Loucy (cell line): ENCODE data around the gene CDC14A.
"Not testable (repeated sequence)": the region's sequence is repeated elsewhere in the genome, so short reads cannot be mapped to it uniquely, and the experiment has no call there.

Source experiments
- H2AFZ ChIP-seq: fragments of 200-600 bp; sonication (generic); 2 replicates; pipeline ENCODE4 v1.6.0; 2016; ENCODE audit warnings: antibody characterized with exemption, mild to moderate bottlenecking, low read length, moderate library complexity
- H3F3A ChIP-seq: fragments of 200-600 bp; 2 replicates; pipeline ENCODE4 v1.6.0; 2016; ENCODE audit warnings: antibody characterized with exemption, low read depth, mild to moderate bottlenecking
- H3K27me3 ChIP-seq: fragments of 200-600 bp; sonication (generic); 2 replicates; pipeline ENCODE4 v1.6.1; 2014; ENCODE audit warnings: low read length, mild to moderate bottlenecking; ENCODE audit not compliant: insufficient read depth, poor library complexity, severe bottlenecking
- H3K36me3 ChIP-seq: fragments of 200-600 bp; sonication (generic); 2 replicates; pipeline ENCODE4 v1.6.1; 2016; ENCODE audit warnings: low read length; ENCODE audit not compliant: insufficient read depth
- H3K4me1 ChIP-seq: fragments of 200-600 bp; sonication (generic); 2 replicates; pipeline ENCODE4 v1.5.1; 2014; ENCODE audit warnings: low read length, mild to moderate bottlenecking; ENCODE audit not compliant: insufficient read depth, poor library complexity, severe bottlenecking
- H3K4me2 ChIP-seq: fragments of 200-600 bp; sonication (generic); 2 replicates; pipeline ENCODE4 v1.6.0; 2014; ENCODE audit warnings: antibody characterized with exemption, low read length, low read depth, mild to moderate bottlenecking; ENCODE audit not compliant: poor library complexity, severe bottlenecking
- H3K4me3 ChIP-seq: fragments of 200-600 bp; sonication (generic); 2 replicates; pipeline ENCODE4 v1.5.1; 2014; ENCODE audit warnings: low read length, mild to moderate bottlenecking, mixed read lengths; ENCODE audit not compliant: poor library complexity, severe bottlenecking
- H3K79me2 ChIP-seq: fragments of 200-600 bp; sonication (generic); 2 replicates; pipeline ENCODE4 v1.6.1; 2014; ENCODE audit warnings: low read length; ENCODE audit not compliant: insufficient read depth
- H3K9ac ChIP-seq: fragments of 200-600 bp; sonication (generic); 2 replicates; pipeline ENCODE4 v1.6.0; 2014; ENCODE audit warnings: mild to moderate bottlenecking, low read depth, low read length, moderate library complexity; ENCODE audit not compliant: poor library complexity, severe bottlenecking
- H3K9me2 ChIP-seq: fragments of 200-600 bp; sonication (generic); replicated peaks from 2 replicates; pipeline ENCODE4 v1.6.1; 2016; ENCODE audit warnings: low read depth, low read length, mixed read lengths
- H3K9me3 ChIP-seq: fragments of 200-600 bp; sonication (generic); 2 replicates; pipeline ENCODE4 v1.6.1; 2014; ENCODE audit warnings: mild to moderate bottlenecking, antibody characterized with exemption, low read length, low read depth; ENCODE audit not compliant: insufficient read depth
- H4K20me1 ChIP-seq: fragments of 200-600 bp; sonication (generic); 2 replicates; pipeline ENCODE4 v1.6.0; 2014; ENCODE audit warnings: antibody characterized with exemption, low read length, mild to moderate bottlenecking; ENCODE audit not compliant: insufficient read depth, poor library complexity, severe bottlenecking
- CTCF ChIP-seq: fragments of 200-600 bp; sonication (generic); conservative IDR thresholded peaks from 2 replicates; pipeline ENCODE4 v1.5.1; 2014; ENCODE audit warnings: mild to moderate bottlenecking, antibody characterized with exemption, low read length
- EZH2phosphoT487 ChIP-seq: fragments of 200-600 bp; IDR thresholded peaks from 2 replicates; pipeline ENCODE4 v1.6.1; 2018; ENCODE audit warnings: antibody characterized with exemption, mild to moderate bottlenecking, moderate library complexity, borderline replicate concordance

The CDC14A gene

GRCh38 chr1:100332331-100332730 lies 20.0 kb upstream of the CDC14A start:
- H3K36me3 ChIP-seq = no peaks in the 10 kb centered on the region
- H3K4me2 ChIP-seq = no peak overlapping the region
- peaks cover 4% of the 10 kb centered on the region for H3K4me1 ChIP-seq
- no peak overlapping the region for H3K9ac ChIP-seq
- H3K4me3 ChIP-seq = no peak overlapping the region
- H4K20me1 ChIP-seq = no peaks in the 10 kb centered on the region
- no peaks in the 10 kb centered on the region for H3K9me3 ChIP-seq
- H3K27me3 ChIP-seq = no peaks in the 10 kb centered on the region
- TF ChIP-seq EZH2phosphoT487 (no peak), CTCF (no peak)
- H3F3A ChIP-seq = no peaks in the 10 kb centered on the region
- H3K79me2 ChIP-seq = no peaks in the 10 kb centered on the region
- no peaks in the 10 kb centered on the region for H3K9me2 ChIP-seq
- H2AFZ ChIP-seq = no peak overlapping the region

GRCh38 chr1:100335436-100335835 lies 16.9 kb upstream of the CDC14A start:
- Histone ChIP-seq H4K20me1 (no peaks in the 10 kb centered on the region), H2AFZ (no peak overlapping the region), H3F3A (no peaks in the 10 kb centered on the region), H3K9ac (no peak overlapping the region), H3K27me3 (no peaks in the 10 kb centered on the region), H3K4me2 (no peak overlapping the region), H3K79me2 (no peaks in the 10 kb centered on the region), H3K4me1 (peaks cover 4% of the 10 kb centered on the region), H3K9me3 (no peaks in the 10 kb centered on the region), H3K9me2 (no peaks in the 10 kb centered on the region), H3K4me3 (no peak overlapping the region), H3K36me3 (no peaks in the 10 kb centered on the region)
- TF ChIP-seq EZH2phosphoT487 (no peak), CTCF (no peak)

- H3K9me2 ChIP-seq, H3K79me2 ChIP-seq, H3K27me3 ChIP-seq, H3K9ac ChIP-seq, H3K4me1 ChIP-seq, H3K4me2 ChIP-seq, H2AFZ ChIP-seq, H3K36me3 ChIP-seq, H3F3A ChIP-seq, H4K20me1 ChIP-seq, H3K4me3 ChIP-seq, H3K9me3 ChIP-seq: not testable (repeated sequence)
Measured at GRCh38 chr1:100337878-100338277, 14.4 kb upstream of the CDC14A start.

GRCh38 chr1:100339735-100340134 lies 12.6 kb upstream of the CDC14A start:
- H4K20me1 ChIP-seq, H3K9ac ChIP-seq, H3K4me2 ChIP-seq, H3K9me3 ChIP-seq, H3K79me2 ChIP-seq, H3K9me2 ChIP-seq, H3K4me3 ChIP-seq, H3F3A ChIP-seq, H3K4me1 ChIP-seq, H3K27me3 ChIP-seq, H2AFZ ChIP-seq, H3K36me3 ChIP-seq: not testable (repeated sequence)
